NOMO-1 (cell line): ENCODE data around the gene BRD7.

ENCODE experiments used
- DNase-seq, 2 experiments: peaks; one replicate each; lab custom pipeline; 2025; ENCODE audit not compliant: unreplicated experiment in 2 of 2; lab: John Stamatoyannopoulos, UW

Gene BRD7

GRCh38 chr16:50291719-50292565 lies 76.8 kb downstream of the BRD7 start:
- DNase-seq, result no peak

DNA sequence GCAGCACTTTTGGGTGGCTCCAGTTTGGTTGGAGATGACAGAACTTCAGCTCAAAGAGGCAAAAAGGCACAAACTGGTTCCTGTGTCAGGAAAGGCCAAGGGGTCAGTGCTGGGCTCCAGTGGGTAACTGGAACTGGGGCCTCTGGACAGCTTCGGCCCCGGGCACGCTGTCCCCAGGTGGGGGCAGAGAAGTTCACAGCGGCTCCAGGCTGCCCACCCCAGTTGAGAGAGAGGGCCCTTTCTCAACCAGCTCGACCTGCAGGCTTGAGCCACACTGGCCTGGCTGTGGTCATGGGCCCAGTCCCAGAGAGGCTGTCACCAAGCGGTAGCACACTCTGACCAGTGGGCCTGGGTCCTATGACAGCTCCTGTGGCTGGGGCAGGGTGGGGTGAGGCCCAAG lies 77.9 kb downstream of the BRD7 start:
- DNase-seq, result no peak

GRCh38 chr16:50289950-50290764 lies 78.6 kb downstream of the BRD7 start:
- no peak for DNase-seq

- no peak for DNase-seq
These were observed 79.9 kb downstream of the BRD7 start for GRCh38 chr16:50288920-50289319.

GRCh38 chr16:50288026-50288425 lies 80.8 kb downstream of the BRD7 start:
- DNase-seq, result no peak

- DNase-seq, result no peak
These were observed 82.1 kb downstream of the BRD7 start for GRCh38 chr16:50286681-50287080.

DNA sequence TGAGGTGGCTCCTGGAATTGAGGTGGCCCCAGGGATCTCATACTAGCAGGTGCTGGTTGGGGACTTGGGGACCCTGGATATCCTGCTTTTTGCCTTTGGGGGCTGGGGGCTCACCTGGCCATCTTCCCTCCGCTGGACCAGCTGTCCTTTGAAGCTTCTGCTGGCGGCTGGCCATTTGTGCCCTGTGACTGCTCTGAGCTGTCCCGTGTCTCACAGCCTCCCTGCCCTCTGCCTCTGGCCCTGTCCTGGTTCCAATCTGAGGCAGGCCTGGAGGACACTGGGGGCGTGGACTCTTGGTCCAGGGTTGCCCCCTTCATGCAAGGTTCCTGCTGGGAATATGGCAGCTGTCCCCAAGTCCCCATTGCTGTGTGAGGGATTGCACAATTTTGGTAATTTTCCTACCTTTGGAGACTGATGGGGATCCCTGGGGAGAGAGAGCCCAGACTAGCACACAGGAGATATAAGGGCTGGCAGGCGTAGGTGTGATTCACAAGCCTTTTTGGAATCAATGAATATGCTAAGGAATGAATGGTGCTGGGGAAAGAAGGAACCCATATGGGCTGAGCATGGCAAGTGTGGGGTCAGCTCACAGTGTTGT lies 83.3 kb downstream of the BRD7 start:
- DNase-seq, result no peak

- DNase-seq, result no peak
These were observed 84.5 kb downstream of the BRD7 start for GRCh38 chr16:50284131-50284911.

GRCh38 chr16:50282955-50283631 lies 85.7 kb downstream of the BRD7 start:
- peak; percentile 54 to 57 for DNase-seq

DNA sequence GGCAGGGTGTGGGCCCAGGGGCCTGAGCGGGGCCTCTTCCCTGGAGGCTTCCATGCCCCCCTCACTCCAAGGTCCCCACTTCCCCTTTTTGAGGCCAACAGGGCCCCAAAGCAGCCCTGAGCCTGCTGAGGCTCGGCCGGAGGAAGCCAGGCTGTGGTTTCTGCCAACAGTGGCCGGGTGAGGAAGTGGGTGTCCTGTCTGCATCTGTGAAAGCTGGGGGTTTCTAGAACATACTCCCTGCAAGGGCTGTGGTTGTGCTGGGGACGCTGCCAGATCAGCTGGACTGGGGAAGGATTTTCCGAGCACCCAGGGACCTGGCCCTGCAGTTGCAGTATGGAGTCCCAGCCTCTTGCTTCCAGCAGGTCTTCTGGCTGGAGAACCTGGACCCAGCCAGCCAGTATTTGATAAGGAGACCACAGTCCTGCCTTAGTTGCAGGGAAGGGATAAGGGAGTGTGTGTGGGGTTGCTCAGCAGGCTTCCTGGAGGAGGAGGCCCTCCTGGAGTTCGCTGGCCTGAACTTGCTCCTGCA lies 86.7 kb downstream of the BRD7 start:
- DNase-seq, result peak; percentile 96 to 98

DNA sequence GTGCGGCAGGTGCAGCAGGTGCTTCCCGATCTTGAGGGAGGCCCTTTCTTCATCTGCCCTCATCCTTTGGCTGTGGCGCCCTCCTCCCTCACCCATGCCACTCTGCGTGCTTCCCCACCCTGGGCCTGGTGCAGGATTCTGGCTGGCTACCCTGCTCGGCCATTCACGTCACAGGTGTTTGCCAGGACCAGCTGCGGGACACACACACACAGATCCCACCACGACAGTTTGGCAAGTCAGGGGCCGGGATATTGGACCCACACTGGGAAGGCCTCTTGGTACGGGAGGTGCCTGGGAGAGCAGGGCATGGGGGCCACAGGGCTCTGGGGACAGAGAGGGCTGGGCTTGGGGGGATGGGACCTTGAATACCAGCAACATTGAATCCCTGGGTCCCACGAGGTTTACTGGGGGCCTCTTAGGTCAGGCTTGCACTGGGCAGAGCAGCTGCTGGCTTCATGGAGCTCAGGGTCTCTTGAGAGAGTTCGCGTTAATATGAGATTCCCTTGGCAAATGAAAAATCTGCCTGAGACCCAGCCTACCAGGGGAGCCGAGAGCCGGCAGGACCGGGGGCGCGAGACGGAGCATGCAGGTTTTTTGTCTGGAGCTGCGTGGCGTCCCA lies 87.3 kb downstream of the BRD7 start:
- DNase-seq, result no peak

DNA sequence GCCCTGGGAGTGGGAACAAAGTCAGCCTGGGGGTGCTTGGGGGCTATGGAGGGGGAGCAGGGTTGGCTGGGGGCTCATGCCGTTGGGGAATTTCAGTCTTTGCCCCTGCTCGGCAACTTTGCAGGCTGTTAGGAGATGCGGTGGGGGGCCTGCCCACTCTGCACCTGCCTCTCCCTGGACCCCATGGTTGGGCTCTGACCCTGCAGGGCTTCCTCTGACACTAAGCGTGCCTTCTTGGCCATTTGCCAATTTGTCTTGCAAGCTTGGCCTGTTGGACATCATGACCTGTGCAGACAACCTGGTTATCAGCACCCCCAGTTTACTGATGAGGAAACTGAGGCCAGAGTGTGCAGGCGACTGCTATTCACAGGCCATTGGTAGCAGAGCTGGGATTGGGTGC lies 87.9 kb downstream of the BRD7 start:
- DNase-seq, result no peak

GRCh38 chr16:50279504-50279865 lies 89.3 kb downstream of the BRD7 start:
- DNase-seq, result no peak

- no peak for DNase-seq
These were observed 90.5 kb downstream of the BRD7 start for GRCh38 chr16:50278251-50278650.

- peak; percentile 19 to 63 for DNase-seq
These were observed 91.8 kb downstream of the BRD7 start for GRCh38 chr16:50276801-50277555.

- DNase-seq, result no peak
These were observed 92.5 kb downstream of the BRD7 start for GRCh38 chr16:50276326-50276640.

DNA sequence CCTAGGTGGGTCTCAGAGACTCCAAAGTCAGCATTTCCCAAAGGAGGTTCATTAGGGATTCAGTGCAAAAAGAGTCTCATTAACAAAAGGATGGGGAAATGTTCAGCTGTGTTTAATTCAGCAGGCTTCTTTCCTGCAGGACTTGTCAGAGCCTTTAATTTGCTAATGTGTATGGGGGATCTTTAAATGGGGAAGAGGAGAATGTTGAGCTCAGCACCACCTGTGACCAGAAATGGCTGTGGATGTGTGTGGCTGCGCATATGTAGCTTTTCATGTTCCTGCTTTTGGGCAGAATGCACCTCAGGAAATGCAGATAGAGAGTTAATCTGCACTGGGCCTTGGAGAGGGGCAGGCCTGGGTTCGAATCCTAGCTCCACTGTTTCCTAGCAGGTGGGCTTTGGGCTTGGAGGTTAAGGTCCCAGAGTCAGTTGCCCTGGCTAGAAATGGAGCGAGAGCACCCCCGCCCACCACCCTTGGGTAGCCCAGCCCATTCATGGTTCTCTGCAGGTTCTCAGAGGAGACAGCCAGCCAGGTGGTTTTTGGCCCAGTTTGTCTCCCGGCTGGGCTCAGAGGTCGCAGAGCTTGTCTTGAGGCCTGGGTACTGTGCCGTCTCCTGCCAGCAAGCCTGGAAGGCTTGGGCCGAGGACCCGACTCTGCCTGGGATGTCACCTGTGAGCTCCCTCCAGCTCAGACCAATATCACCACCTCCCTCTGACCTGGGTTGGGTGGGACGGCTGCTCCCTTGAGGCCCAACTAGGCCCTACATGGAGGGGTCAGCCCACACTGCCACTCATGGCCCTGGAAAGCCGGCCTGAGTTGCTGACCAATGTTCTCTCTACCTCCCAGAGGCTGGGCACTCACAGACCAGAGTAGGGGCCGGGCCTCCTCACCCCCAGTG lies 93.1 kb downstream of the BRD7 start:
- no peak for DNase-seq

- DNase-seq, result no peak
These were observed 93.7 kb downstream of the BRD7 start for GRCh38 chr16:50275098-50275415.
